ENCODE measurements around the gene CPT1C. TPM values are rescaled to one million over a fixed set of nuclear protein-coding genes. Genes with fewer than 3 reads are reported as not detected.

Gene CPT1C
- total and polyA plus RNA-seq, 2 donors (not counting 3 experiments of a cell fraction or from before 2014, with no cell fraction given): 45.7 to 80.8 TPM

- Histone ChIP-seq H3K4me1 (ENCODE audit: control insufficient read depth, extremely low read depth, insufficient read depth, low read length) (no peaks in the 10 kb centered on the region), H3K9me3 (replicated peaks; ENCODE audit: control insufficient read depth, insufficient read depth, low read length) (no peaks in the 10 kb centered on the region), H4K20me1 (replicated peaks; ENCODE audit: control insufficient read depth, extremely low read depth, insufficient read depth, low read length) (no peaks in the 10 kb centered on the region), H3K4me3 (replicated peaks in 1 of 3; ENCODE audit: insufficient read depth in 1 of 3, low read depth in 1 of 3, low read length in 3 of 3) (no peak overlapping the region), H3K9me1 (replicated peaks; ENCODE audit: control insufficient read depth, extremely low read depth, insufficient read depth, low read length) (no peaks in the 10 kb centered on the region), H3K79me2 (ENCODE audit: control insufficient read depth, insufficient read depth, low read length) (no peaks in the 10 kb centered on the region), H3K27ac (ENCODE audit: insufficient read depth, low read depth, low read length) (no peak overlapping the region), H2AFZ (ENCODE audit: low read depth, low read length) (no peak overlapping the region), H3K4me2 (ENCODE audit: insufficient read depth, low read length) (no peak overlapping the region), H3K9ac (replicated peaks; ENCODE audit: extremely low read depth, insufficient read depth, low read length) (no peak overlapping the region), H3K36me3 (ENCODE audit: control insufficient read depth in 2 of 2, extremely low read depth in 1 of 2, insufficient read depth in 2 of 2, low read length in 2 of 2) (peaks cover 22 to 67% of the 10 kb centered on the region in 2 experiments), H3K27me3 (ENCODE audit: control insufficient read depth in 2 of 2, insufficient read depth in 2 of 2, low read length in 2 of 2) (no peaks in the 10 kb centered on the region)
- intact Hi-C loops (cut with micrococcal nuclease) (no loop called here), dilution Hi-C loops (cut with MboI; ENCODE audit: extremely low pct_ligation_motif_present, low sequenced_read_pairs) (no loop called here)
- DNase-seq (ENCODE audit: low read depth, low spot score) (no peak), FAIRE-seq (no peak)
- ChIA-PET POLR2A (interaction anchor here (0.6 kb wide), 1 partner anchor 23 kb away, joined by 6 read pairs; no protein-coding TSS in a partner anchor), CTCF (interaction anchor here (1.3 to 1.6 kb wide), 2 partner anchors 8 to 15 kb away, joined by 3 to 6 read pairs; no protein-coding TSS in a partner anchor)
- TF ChIP-seq JUN (IDR thresholded peaks at IDR 0.05; ENCODE audit: borderline replicate concordance, insufficient read depth, insufficient read length, low read depth) (no peak), EZH2 (IDR thresholded peaks at IDR 0.05; ENCODE audit: borderline replicate concordance, low read depth, low read length, severe bottlenecking) (no peak), POLR2A (IDR thresholded peaks at IDR 0.05; ENCODE audit: low read depth, low read length) (no peak), POLR2AphosphoS5 (IDR thresholded peaks at IDR 0.05; ENCODE audit: insufficient read depth, low read depth, low read length) (no peak), GATA2 (IDR thresholded peaks at IDR 0.05; ENCODE audit: insufficient read depth, insufficient read length, low read depth, low read length) (no peak), FOS (IDR thresholded peaks at IDR 0.05; ENCODE audit: borderline replicate concordance, insufficient read depth, low read length) (no peak), CTCF (IDR thresholded peaks at IDR 0.05; ENCODE audit: extremely low read depth in 1 of 2, insufficient read depth in 1 of 2, low read depth in 1 of 2, low read length in 2 of 2) (no peak), MYC (IDR thresholded peaks at IDR 0.05; ENCODE audit: low read depth, low read length) (no peak)
- TF ChIP-seq, protein P1, sequence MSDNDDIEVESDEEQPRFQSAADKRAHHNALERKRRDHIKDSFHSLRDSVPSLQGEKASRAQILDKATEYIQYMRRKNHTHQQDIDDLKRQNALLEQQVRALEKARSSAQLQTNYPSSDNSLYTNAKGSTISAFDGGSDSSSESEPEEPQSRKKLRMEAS (IDR thresholded peaks at IDR 0.05; ENCODE audit: insufficient read depth, insufficient read length): no peak
- BruUV-seq (replicated peaks): no TSS peak
Measured at GRCh38 chr19:49656456-49657109, 34.3 kb upstream of the CPT1C start.
